ENCODE measurements around the gene ZNRF2.

The ZNRF2 gene

GRCh38 chr7:30359957-30360356 is 75.6 kb downstream of the ZNRF2 start:
- no peak for TF ChIP-seq Cebpa-rat (IDR thresholded peaks at IDR 0.05)
- Histone ChIP-seq H3K9me3 (replicated peaks in 1 of 11) (peaks cover 0 to 6% (median 0%) of the 10 kb centered on the region in 11 experiments; a peak in 2 of 22 replicates), H3K4me1 (peaks cover 0 to 16% (median 6%) of the 10 kb centered on the region in 10 experiments; a peak in 7 of 20 replicates), H3K4me2 (no peak overlapping the region), H3K27ac (no peak overlapping the region), H3K9ac (no peak overlapping the region), H3K27me3 (no peaks in the 10 kb centered on the region), H4K20me1 (peaks cover 0 to 100% (median 0%) of the 10 kb centered on the region in 11 experiments; a peak in 7 of 22 replicates), H3K4me3 (no peak overlapping the region), H3K36me3 (peaks cover 15 to 70% (median 56%) of the 10 kb centered on the region in 11 experiments; a peak in 21 of 22 replicates)

- Histone ChIP-seq H3K27me3 (no peaks in the 10 kb centered on the region), H3K4me3 (no peak overlapping the region), H3K4me1 (peaks cover 0 to 16% (median 6%) of the 10 kb centered on the region in 10 experiments; a peak in 7 of 20 replicates), H3K36me3 (peaks cover 0 to 69% (median 35%) of the 10 kb centered on the region in 11 experiments; a peak in 18 of 22 replicates), H3K9me3 (replicated peaks in 1 of 11) (peaks cover 0 to 6% (median 0%) of the 10 kb centered on the region in 11 experiments; a peak in 2 of 22 replicates), H3K4me2 (peak overlapping the region in 2 of 11 experiments; percentile 11 to 19; a peak in 2 of 22 replicates), H3K27ac (no peak overlapping the region), H4K20me1 (peaks cover 0 to 100% (median 0%) of the 10 kb centered on the region in 11 experiments; a peak in 7 of 22 replicates), H3K9ac (no peak overlapping the region)
- no peak for TF ChIP-seq Cebpa-rat (IDR thresholded peaks at IDR 0.05)
Measured at GRCh38 chr7:30363778-30364563, 79.6 kb downstream of the ZNRF2 start.

- H3K27ac ChIP-seq = no peak overlapping the region
Measured at GRCh38 chr7:30364773-30365172, 80.4 kb downstream of the ZNRF2 start.

GRCh38 chr7:30365621-30366020 is 81.2 kb downstream of the ZNRF2 start:
- no peak overlapping the region for H3K4me2 ChIP-seq
- H3K27me3 ChIP-seq = no peaks in the 10 kb centered on the region
- H3K36me3 ChIP-seq = peaks cover 0 to 59% (median 19%) of the 10 kb centered on the region in 11 experiments; a peak in 15 of 22 replicates
- no peak overlapping the region for H3K27ac ChIP-seq
- no peak overlapping the region for H3K9ac ChIP-seq
- H3K4me3 ChIP-seq = no peak overlapping the region
- TF ChIP-seq Cebpa-rat (IDR thresholded peaks at IDR 0.05) = no peak
- H3K9me3 ChIP-seq (replicated peaks in 1 of 11) = peaks cover 0 to 6% (median 0%) of the 10 kb centered on the region in 11 experiments; a peak in 2 of 22 replicates
- H3K4me1 ChIP-seq = peaks cover 0 to 16% (median 6%) of the 10 kb centered on the region in 10 experiments; a peak in 7 of 20 replicates
- H4K20me1 ChIP-seq = peaks cover 0 to 99% (median 0%) of the 10 kb centered on the region in 11 experiments; a peak in 7 of 22 replicates

More at GRCh38 chr7:30364773-30365172, 80.4 kb downstream of the ZNRF2 start:
- H3K4me3 ChIP-seq = no peak overlapping the region
- H3K4me2 ChIP-seq = no peak overlapping the region
- no peak for TF ChIP-seq Cebpa-rat (IDR thresholded peaks at IDR 0.05)
- H3K9me3 ChIP-seq (replicated peaks in 1 of 11) = peaks cover 0 to 6% (median 0%) of the 10 kb centered on the region in 11 experiments; a peak in 2 of 22 replicates
- H3K36me3 ChIP-seq = peaks cover 0 to 61% (median 27%) of the 10 kb centered on the region in 11 experiments; a peak in 17 of 22 replicates
- peaks cover 0 to 16% (median 6%) of the 10 kb centered on the region in 10 experiments; a peak in 7 of 20 replicates for H3K4me1 ChIP-seq
- H3K9ac ChIP-seq = no peak overlapping the region
- H3K27me3 ChIP-seq = no peaks in the 10 kb centered on the region
- peaks cover 0 to 100% (median 0%) of the 10 kb centered on the region in 11 experiments; a peak in 7 of 22 replicates for H4K20me1 ChIP-seq

- no peak overlapping the region for H3K4me3 ChIP-seq
- H3K9ac ChIP-seq = no peak overlapping the region
- H4K20me1 ChIP-seq = peaks cover 0 to 99% (median 0%) of the 10 kb centered on the region in 11 experiments; a peak in 7 of 22 replicates
- peaks cover 4 to 58% (median 24%) of the 10 kb centered on the region in 11 experiments for H3K36me3 ChIP-seq
- no peak overlapping the region for H3K4me2 ChIP-seq
- H3K27me3 ChIP-seq = no peaks in the 10 kb centered on the region
- no peak overlapping the region for H3K27ac ChIP-seq
- peaks cover 0 to 16% (median 6%) of the 10 kb centered on the region in 10 experiments; a peak in 7 of 20 replicates for H3K4me1 ChIP-seq
- no peaks in the 10 kb centered on the region; a peak in 1 of 22 replicates for H3K9me3 ChIP-seq (replicated peaks in 1 of 11)
- TF ChIP-seq Cebpa-rat (IDR thresholded peaks at IDR 0.05) = no peak
Measured at GRCh38 chr7:30366606-30367005, 82.2 kb downstream of the ZNRF2 start.

- Histone ChIP-seq H3K4me3 (no peak overlapping the region), H3K4me2 (no peak overlapping the region), H3K36me3 (peaks cover 14 to 62% (median 29%) of the 10 kb centered on the region in 11 experiments), H4K20me1 (peaks cover 0 to 99% (median 0%) of the 10 kb centered on the region in 11 experiments; a peak in 7 of 22 replicates), H3K27ac (no peak overlapping the region), H3K27me3 (no peaks in the 10 kb centered on the region), H3K9me3 (replicated peaks in 1 of 11) (peaks cover 0 to 5% (median 0%) of the 10 kb centered on the region in 11 experiments; a peak in 2 of 22 replicates), H3K4me1 (peaks cover 0 to 13% (median 4%) of the 10 kb centered on the region in 10 experiments; a peak in 7 of 20 replicates), H3K9ac (no peak overlapping the region)
- TF ChIP-seq Cebpa-rat (IDR thresholded peaks at IDR 0.05) = no peak
Measured at GRCh38 chr7:30367561-30367960, 83.2 kb downstream of the ZNRF2 start.

- H3K9me3 ChIP-seq (replicated peaks in 1 of 11) = peaks cover 0 to 5% (median 0%) of the 10 kb centered on the region in 11 experiments; a peak in 1 of 22 replicates
- TF ChIP-seq Cebpa-rat (IDR thresholded peaks at IDR 0.05) = no peak
- peaks cover 14 to 56% (median 28%) of the 10 kb centered on the region in 11 experiments for H3K36me3 ChIP-seq
- no peak overlapping the region for H3K4me3 ChIP-seq
- H3K27me3 ChIP-seq = no peaks in the 10 kb centered on the region
- H3K27ac ChIP-seq = no peak overlapping the region
- peaks cover 0 to 75% (median 0%) of the 10 kb centered on the region in 11 experiments; a peak in 6 of 22 replicates for H4K20me1 ChIP-seq
- no peaks in the 10 kb centered on the region; a peak in 1 of 20 replicates for H3K4me1 ChIP-seq
- H3K9ac ChIP-seq = no peak overlapping the region
- H3K4me2 ChIP-seq = no peak overlapping the region
Measured at GRCh38 chr7:30369879-30370278, 85.5 kb downstream of the ZNRF2 start.

GRCh38 chr7:30371321-30371720 is 86.9 kb downstream of the ZNRF2 start:
- H3K27ac ChIP-seq = no peak overlapping the region
- H3K4me3 ChIP-seq = no peak overlapping the region
- no peak overlapping the region for H3K4me2 ChIP-seq
- peaks cover 0 to 5% (median 0%) of the 10 kb centered on the region in 11 experiments; a peak in 1 of 22 replicates for H3K9me3 ChIP-seq (replicated peaks in 1 of 11)
- H3K36me3 ChIP-seq = peaks cover 14 to 42% (median 20%) of the 10 kb centered on the region in 11 experiments
- no peaks in the 10 kb centered on the region for H3K27me3 ChIP-seq
- no peaks in the 10 kb centered on the region for H3K4me1 ChIP-seq
- no peak overlapping the region for H3K9ac ChIP-seq
- no peak for TF ChIP-seq Cebpa-rat (IDR thresholded peaks at IDR 0.05)
- peaks cover 0 to 61% (median 0%) of the 10 kb centered on the region in 11 experiments; a peak in 3 of 22 replicates for H4K20me1 ChIP-seq

- Histone ChIP-seq H3K4me3 (no peak overlapping the region), H3K4me1 (no peaks in the 10 kb centered on the region), H3K27ac (no peak overlapping the region), H3K9me3 (replicated peaks in 1 of 11) (peaks cover 25 to 34% (median 30%) of the 10 kb centered on the region in 11 experiments), H3K36me3 (peaks cover 0 to 9% (median 0%) of the 10 kb centered on the region in 11 experiments; a peak in 4 of 22 replicates), H3K4me2 (no peak overlapping the region), H4K20me1 (no peaks in the 10 kb centered on the region), H3K9ac (no peak overlapping the region), H3K27me3 (no peaks in the 10 kb centered on the region)
- no peak for TF ChIP-seq Cebpa-rat (IDR thresholded peaks at IDR 0.05)
Measured at GRCh38 chr7:30378275-30378674, 93.9 kb downstream of the ZNRF2 start.

Data from BLaER1 treated with 17β-estradiol and CSF1 and Interleukin-3, amounts not matched to agents 10 nM and 100 nM (cell line).